Epithelial cell of esophagus (primary cell): ENCODE results near the gene HELZ2.
"Not testable (repeated sequence)": the region's sequence is repeated elsewhere in the genome, so short reads cannot be mapped to it uniquely, and the experiment has no call there.

Source experiments
- DNase-seq: peaks from one replicate; pipeline ENCODE4 v3.0.0; 2010; ENCODE audit warnings: low read depth
- H3K4me3 ChIP-seq: 2 replicates; pipeline ENCODE4 v1.5.1; 2011; ENCODE audit warnings: mild to moderate bottlenecking, low read length, control low read depth
- TF ChIP-seq, protein P1 (sequence below): IDR thresholded peaks from 2 replicates; pipeline ENCODE4 v1.5.1; 2011; ENCODE audit warnings: low read depth, mild to moderate bottlenecking, low read length, control low read depth, inconsistent platforms; ENCODE audit not compliant: insufficient read depth; ENCODE audit errors: missing control alignments

The HELZ2 gene

DNA sequence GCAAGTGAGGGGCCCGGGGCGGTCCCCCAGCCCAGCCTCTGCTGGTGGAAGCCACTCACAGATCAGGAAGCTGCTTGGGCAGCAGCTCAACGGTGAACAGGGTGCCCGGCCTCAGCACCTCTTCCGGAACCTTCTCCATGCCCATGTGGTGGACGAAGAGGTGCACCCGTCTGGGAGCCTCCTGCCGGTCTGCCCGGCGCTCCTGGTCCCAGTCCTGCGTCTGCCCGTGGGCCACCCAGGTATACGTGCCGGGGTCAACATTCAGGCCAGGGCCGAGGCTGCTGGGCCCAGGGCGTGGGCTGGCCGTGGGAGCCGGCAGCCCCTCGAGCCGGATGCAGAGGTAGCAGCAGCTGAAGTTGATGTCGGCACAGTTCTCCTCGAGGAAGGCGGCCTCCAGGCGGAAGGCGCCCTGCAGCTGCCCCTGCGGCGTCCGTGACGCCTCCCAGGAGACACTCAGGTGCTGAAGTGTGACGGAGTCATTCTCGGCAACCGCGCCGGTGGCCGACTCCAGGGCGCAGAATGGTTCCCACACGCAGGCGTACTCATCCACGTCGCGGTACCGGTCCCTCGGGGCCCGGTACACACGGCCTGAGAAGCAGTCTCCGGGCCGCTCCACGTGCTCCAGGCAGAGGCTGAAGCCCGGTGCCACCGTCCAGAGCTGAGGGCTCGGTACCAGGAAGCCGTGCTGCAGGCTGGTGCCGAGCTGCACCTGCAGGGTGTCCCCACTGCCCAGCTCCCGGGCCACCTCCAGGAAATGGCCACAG is 11.4 kb downstream of the HELZ2 start:
- no peak overlapping the region for H3K4me3 ChIP-seq
- no peak for DNase-seq
- TF ChIP-seq, protein P1, sequence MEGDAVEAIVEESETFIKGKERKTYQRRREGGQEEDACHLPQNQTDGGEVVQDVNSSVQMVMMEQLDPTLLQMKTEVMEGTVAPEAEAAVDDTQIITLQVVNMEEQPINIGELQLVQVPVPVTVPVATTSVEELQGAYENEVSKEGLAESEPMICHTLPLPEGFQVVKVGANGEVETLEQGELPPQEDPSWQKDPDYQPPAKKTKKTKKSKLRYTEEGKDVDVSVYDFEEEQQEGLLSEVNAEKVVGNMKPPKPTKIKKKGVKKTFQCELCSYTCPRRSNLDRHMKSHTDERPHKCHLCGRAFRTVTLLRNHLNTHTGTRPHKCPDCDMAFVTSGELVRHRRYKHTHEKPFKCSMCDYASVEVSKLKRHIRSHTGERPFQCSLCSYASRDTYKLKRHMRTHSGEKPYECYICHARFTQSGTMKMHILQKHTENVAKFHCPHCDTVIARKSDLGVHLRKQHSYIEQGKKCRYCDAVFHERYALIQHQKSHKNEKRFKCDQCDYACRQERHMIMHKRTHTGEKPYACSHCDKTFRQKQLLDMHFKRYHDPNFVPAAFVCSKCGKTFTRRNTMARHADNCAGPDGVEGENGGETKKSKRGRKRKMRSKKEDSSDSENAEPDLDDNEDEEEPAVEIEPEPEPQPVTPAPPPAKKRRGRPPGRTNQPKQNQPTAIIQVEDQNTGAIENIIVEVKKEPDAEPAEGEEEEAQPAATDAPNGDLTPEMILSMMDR, result no peak

- no peak for DNase-seq
- no peak overlapping the region for H3K4me3 ChIP-seq
- TF ChIP-seq, protein P1, result no peak
These were observed 12.2 kb downstream of the HELZ2 start for GRCh38 chr20:63561624-63562396.

DNA sequence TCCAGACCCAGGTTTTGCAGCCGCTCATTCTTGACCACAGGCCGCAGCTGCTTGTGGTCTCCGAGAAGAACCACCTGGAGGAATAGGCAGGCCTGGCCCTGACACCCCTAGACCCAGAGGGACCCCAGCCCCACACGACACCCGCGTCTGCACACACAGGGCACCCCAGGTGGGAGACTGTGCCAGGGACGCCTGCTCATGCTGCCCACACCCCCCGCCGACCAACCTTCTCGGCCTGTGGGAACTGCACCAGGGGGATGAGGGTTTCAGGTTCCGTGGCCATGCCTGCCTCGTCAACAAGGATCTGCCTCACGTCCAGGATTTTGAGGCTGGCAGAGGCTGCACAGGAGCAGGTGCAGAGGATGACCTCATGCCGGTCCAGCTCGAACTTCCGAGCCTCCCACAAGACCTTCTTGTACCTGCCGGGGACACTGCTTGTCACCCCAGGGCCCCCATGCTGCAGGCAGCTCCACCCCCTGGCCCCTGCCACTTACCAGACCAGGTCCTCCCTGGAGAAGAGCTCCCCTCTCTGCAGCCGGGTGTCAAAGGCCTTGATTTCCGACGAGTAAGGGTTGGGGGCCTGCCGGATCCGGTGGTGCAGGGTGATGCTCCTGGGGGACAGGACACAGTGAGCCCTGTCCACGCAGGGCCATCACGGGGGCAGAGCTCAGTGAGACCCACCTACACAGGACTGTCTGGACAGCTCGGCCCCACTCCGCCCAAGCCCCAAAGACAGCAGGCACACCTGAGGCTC is 13.0 kb downstream of the HELZ2 start:
- no peak overlapping the region for H3K4me3 ChIP-seq
- DNase-seq, result no peak
- TF ChIP-seq, protein P1, result no peak

DNA sequence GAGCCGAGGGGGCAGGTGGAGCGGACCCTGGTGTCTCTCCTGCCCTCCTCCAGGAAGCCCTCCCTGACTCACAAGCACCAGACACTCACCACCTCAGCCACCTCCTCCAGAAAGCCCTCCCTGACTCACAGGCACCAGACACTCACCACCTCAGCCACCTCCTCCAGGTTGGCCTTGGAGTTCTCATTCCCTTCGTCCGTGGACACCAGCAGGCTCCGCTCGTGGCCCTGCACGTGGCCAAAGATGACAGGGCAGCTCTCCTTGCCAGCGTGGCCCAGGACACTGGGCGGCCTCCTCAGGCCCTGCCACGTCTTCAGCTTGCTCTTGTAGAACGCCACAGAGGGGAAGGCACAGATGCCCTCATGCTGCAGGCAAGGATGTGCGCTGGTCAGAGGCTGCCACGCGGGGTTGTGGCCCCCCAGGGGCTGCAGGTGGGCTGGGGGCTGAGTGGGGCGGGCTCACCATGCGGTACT is 13.7 kb downstream of the HELZ2 start:
- H3K4me3 ChIP-seq, result no peak overlapping the region
- no peak for DNase-seq
- TF ChIP-seq, protein P1, result no peak

GRCh38 chr20:63559485-63560332 is 14.3 kb downstream of the HELZ2 start:
- H3K4me3 ChIP-seq, DNase-seq: not testable (repeated sequence)

GRCh38 chr20:63558804-63559484 is 15.1 kb downstream of the HELZ2 start:
- no peak overlapping the region for H3K4me3 ChIP-seq
- TF ChIP-seq, protein P1, result no peak
- DNase-seq, result no peak
